ENCODE data around the gene CREBBP. TPM values are rescaled to one million over a fixed set of nuclear protein-coding genes. Genes with fewer than 3 reads are reported as not detected.

The CREBBP gene
- polyA plus RNA-seq, 2 of the 4 experiments (the other 2 are of a cell fraction), result 8.0 to 13.4 TPM

DNA sequence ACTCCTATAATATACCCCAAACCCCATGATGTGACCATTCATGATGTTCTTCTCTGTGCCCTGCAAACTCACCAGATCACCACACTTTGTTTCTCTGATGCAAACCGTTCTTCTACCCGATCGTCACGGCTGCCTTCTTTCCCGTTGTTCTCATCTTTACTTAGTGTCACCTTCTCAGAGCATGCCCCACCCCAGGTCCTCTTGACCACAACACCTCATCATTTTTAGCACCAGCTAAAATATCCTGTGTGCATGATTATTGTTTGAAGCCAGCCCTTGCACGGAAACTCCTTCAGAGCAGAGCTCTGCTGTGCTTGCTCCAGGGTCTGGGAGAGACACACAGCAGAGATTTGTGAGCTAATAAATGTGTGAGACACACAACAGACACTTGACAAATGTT, 38.9 kb upstream of the CREBBP start:
- FAIRE-seq (no peak), DNase-seq (ENCODE audit: low read depth in 1 of 2, low spot score in 1 of 2) (no peak), ATAC-seq (no peak)
- Histone ChIP-seq H3K4me2 (no peak overlapping the region), H3K27ac (no peak overlapping the region), H3K4me1 (no peaks in the 10 kb centered on the region), H3K4me3 (no peak overlapping the region), H3K9me3 (peaks cover 22% of the 10 kb centered on the region)
- 49% methylated on average over 6 of the region's 6 CpGs for WGBS (ENCODE audit: missing lambda C conversion rate)
- CTCF ChIA-PET, result interaction anchor here (1.2 to 1.7 kb wide), 2 partner anchors 20 to 64 kb away, joined by 4 to 8 read pairs; no protein-coding TSS in a partner anchor
- POLR2A ChIA-PET, result interaction anchor here (0.6 kb wide), 1 partner anchor 339 kb away, joined by 3 read pairs; no protein-coding TSS in a partner anchor
- TF ChIP-seq EHMT2 (IDR thresholded peaks at IDR 0.05; ENCODE audit: low read depth), result no peak
- TF ChIP-seq MAZ (IDR thresholded peaks at IDR 0.05; ENCODE audit: borderline replicate concordance, low read depth, low read length), result no peak
- no peak for TF ChIP-seq POLR2AphosphoS2 (conservative IDR thresholded peaks at IDR 0.05; ENCODE audit: low read length)
- TF ChIP-seq, protein P1, sequence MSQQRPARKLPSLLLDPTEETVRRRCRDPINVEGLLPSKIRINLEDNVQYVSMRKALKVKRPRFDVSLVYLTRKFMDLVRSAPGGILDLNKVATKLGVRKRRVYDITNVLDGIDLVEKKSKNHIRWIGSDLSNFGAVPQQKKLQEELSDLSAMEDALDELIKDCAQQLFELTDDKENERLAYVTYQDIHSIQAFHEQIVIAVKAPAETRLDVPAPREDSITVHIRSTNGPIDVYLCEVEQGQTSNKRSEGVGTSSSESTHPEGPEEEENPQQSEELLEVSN (IDR thresholded peaks at IDR 0.05; ENCODE audit: borderline replicate concordance, low read depth), result no peak
- TF ChIP-seq, protein P2, sequence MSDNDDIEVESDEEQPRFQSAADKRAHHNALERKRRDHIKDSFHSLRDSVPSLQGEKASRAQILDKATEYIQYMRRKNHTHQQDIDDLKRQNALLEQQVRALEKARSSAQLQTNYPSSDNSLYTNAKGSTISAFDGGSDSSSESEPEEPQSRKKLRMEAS (IDR thresholded peaks at IDR 0.05), result no peak
- no peak for TF ChIP-seq SMC3 (IDR thresholded peaks at IDR 0.05)
- TF ChIP-seq RNF2 (IDR thresholded peaks at IDR 0.05; ENCODE audit: borderline replicate concordance, low read depth), result no peak
- no peak for TF ChIP-seq RFX5 (IDR thresholded peaks at IDR 0.05)
- TF ChIP-seq TFCP2L1 (CRISPR knock-in tag; IDR thresholded peaks at IDR 0.05), result no peak
- TF ChIP-seq, protein P3, sequence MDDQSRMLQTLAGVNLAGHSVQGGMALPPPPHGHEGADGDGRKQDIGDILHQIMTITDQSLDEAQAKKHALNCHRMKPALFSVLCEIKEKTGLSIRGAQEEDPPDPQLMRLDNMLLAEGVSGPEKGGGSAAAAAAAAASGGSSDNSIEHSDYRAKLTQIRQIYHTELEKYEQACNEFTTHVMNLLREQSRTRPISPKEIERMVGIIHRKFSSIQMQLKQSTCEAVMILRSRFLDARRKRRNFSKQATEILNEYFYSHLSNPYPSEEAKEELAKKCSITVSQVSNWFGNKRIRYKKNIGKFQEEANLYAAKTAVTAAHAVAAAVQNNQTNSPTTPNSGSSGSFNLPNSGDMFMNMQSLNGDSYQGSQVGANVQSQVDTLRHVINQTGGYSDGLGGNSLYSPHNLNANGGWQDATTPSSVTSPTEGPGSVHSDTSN (IDR thresholded peaks at IDR 0.05), result no peak
- TF ChIP-seq ESRRA (IDR thresholded peaks at IDR 0.05; ENCODE audit: borderline replicate concordance, low read length), result no peak

DNA sequence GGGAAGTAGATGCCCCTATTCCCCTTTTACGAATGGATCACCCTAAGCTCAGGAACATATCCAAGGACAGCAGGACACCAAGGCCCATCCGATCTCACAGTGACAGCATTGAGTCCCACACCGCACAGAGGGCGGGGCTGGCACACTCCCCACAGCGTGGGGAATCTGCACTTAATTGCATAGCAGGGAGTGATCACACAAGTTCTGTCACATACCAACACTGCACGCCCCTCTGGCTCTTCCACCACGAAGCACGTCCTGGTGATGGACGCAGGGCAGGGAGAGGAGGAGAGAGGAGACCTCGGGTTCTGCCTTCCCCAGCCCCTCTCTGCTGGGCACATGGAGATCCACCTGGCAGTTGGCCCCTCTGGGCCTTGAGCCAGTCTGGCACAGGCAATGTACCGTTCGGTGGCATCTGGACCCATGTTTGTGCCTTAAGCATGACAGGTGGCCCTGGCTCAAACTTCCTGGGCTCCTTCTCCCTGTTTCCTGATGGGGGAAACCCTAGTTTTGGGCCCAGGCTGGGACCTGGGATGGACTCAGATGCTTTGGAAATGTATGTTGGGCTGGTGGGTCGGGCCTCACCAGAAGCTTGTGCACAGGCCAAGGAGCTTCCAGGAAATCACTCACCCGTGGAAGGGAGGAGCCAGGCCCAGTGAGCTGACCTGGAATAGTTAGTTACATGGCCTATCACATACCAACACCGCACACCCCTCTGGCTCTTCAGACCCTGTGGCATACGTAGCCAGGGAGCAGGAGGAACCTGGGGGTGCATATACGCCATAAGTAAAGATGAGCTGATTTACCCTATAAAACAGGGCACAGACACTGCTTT, 35.1 kb upstream of the CREBBP start:
- WGBS (ENCODE audit: missing lambda C conversion rate), result 79% methylated on average over 13 of the region's 17 CpGs
- Histone ChIP-seq H3K9me3 (peaks cover 22% of the 10 kb centered on the region), H3K27ac (no peak overlapping the region), H3K4me3 (no peak overlapping the region), H3K4me2 (no peak overlapping the region), H3K4me1 (no peaks in the 10 kb centered on the region)
- ATAC-seq, result no peak
- TF ChIP-seq CEBPB (IDR thresholded peaks at IDR 0.05), result no peak
- no peak for TF ChIP-seq RNF2 (IDR thresholded peaks at IDR 0.05; ENCODE audit: borderline replicate concordance, low read depth)
- no peak for TF ChIP-seq ZNF302 (CRISPR knock-in tag; IDR thresholded peaks at IDR 0.05)
- no peak for TF ChIP-seq EHMT2 (IDR thresholded peaks at IDR 0.05; ENCODE audit: low read depth)
- TF ChIP-seq NPAS2 (CRISPR knock-in tag; IDR thresholded peaks at IDR 0.05; ENCODE audit: borderline replicate concordance), result no peak
- no peak for TF ChIP-seq ESRRA (IDR thresholded peaks at IDR 0.05; ENCODE audit: borderline replicate concordance, low read length)
- no peak for TF ChIP-seq FOXS1 (CRISPR knock-in tag; IDR thresholded peaks at IDR 0.05)
- TF ChIP-seq SREBF2 (IDR thresholded peaks at IDR 0.05), result no peak
- no peak for TF ChIP-seq CHD2 (IDR thresholded peaks at IDR 0.05; ENCODE audit: low read length, partially characterized antibody)
- TF ChIP-seq RARB (CRISPR knock-in tag; IDR thresholded peaks at IDR 0.05), result no peak
- TF ChIP-seq RAD21 (conservative IDR thresholded peaks at IDR 0.05 in 1 of 2, IDR thresholded peaks at IDR 0.05 in 1 of 2), result no peak
- no peak for TF ChIP-seq HOXA7 (CRISPR knock-in tag; IDR thresholded peaks at IDR 0.05)
- TF ChIP-seq, protein P4, sequence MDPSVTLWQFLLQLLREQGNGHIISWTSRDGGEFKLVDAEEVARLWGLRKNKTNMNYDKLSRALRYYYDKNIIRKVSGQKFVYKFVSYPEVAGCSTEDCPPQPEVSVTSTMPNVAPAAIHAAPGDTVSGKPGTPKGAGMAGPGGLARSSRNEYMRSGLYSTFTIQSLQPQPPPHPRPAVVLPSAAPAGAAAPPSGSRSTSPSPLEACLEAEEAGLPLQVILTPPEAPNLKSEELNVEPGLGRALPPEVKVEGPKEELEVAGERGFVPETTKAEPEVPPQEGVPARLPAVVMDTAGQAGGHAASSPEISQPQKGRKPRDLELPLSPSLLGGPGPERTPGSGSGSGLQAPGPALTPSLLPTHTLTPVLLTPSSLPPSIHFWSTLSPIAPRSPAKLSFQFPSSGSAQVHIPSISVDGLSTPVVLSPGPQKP (IDR thresholded peaks at IDR 0.05; ENCODE audit: low read depth, low read length), result no peak
- no peak for TF ChIP-seq ZSCAN20 (CRISPR knock-in tag; IDR thresholded peaks at IDR 0.05)
- TF ChIP-seq NR3C1 (IDR thresholded peaks at IDR 0.05), result no peak
- TF ChIP-seq, protein P3 (IDR thresholded peaks at IDR 0.05), result no peak
- no peak for TF ChIP-seq PHF8 (IDR thresholded peaks at IDR 0.05; ENCODE audit: borderline replicate concordance, low read depth)
- TF ChIP-seq FOSL2 (IDR thresholded peaks at IDR 0.05), result no peak
- TF ChIP-seq FOSL2 (CRISPR knock-in tag; IDR thresholded peaks at IDR 0.05), result no peak
- no peak for FAIRE-seq
- no peak for DNase-seq (ENCODE audit: low read depth in 1 of 2, low spot score in 1 of 2)
- POLR2A ChIA-PET, result no interaction called here
- CTCF ChIA-PET, result interaction anchor here (1.0 to 1.3 kb wide), 2 partner anchors 24 to 339 kb away, joined by 3 to 4 read pairs; no protein-coding TSS in a partner anchor

All from A549 (cell line).